HCT116 (cell line): ENCODE measurements around the gene GALNT17. TPM values are rescaled to one million over a fixed set of nuclear protein-coding genes. Genes with fewer than 3 reads are reported as not detected.

ENCODE experiments used
- ATAC-seq: fragments of 200-7000 bp; cut with Tn5 transposase; 2 replicates; pipeline ENCODE4 v1.9.1; 2020; ENCODE audit warnings: mild to moderate bottlenecking, moderate library complexity
- BruUV-seq: library from RNA; stranded (reverse); fragments of 400-500 nt; replicated peaks from 2 replicates; lab custom pipeline; 2021; lab: Mats Ljungman, UMichigan
- CTCF ChIA-PET: fragments of 300-600 bp; sonication (Branson Sonifier 250); formaldehyde crosslinking; loops from one replicate; lab custom pipeline; 2021; ENCODE audit warnings: antibody characterized with exemption; lab: Charles Lee
- POLR2A ChIA-PET: fragments of 300-600, 350-600 bp; sonication (Branson Sonifier 250); formaldehyde crosslinking; loops from one replicate; lab custom pipeline; 2021; ENCODE audit warnings: antibody characterized with exemption; lab: Charles Lee
- RAD21 ChIA-PET, 2 experiments: fragments of 300-600 bp; sonication (Branson Sonifier 250); formaldehyde crosslinking; loops; one replicate each; lab custom pipeline; 2023; ENCODE audit warnings: low total read pairs in 2 of 2; ENCODE audit not compliant: uncharacterized antibody in 2 of 2, unreplicated experiment in 2 of 2, low non-redundant PET in 1 of 2; lab: Charles Lee
- DNase-seq: peaks from one replicate; pipeline ENCODE4 v3.0.0-alpha.2; 2010; ENCODE audit warnings: low read depth, low spot score
- H2AFZ ChIP-seq: fragments of 200-600 bp; shearing (Covaris generic), sonication (generic); 2 replicates; pipeline ENCODE4 v1.6.1; 2017; ENCODE audit warnings: low read depth, mixed run types, mixed read lengths, antibody characterized with exemption, low read length; ENCODE audit not compliant: poor library complexity, severe bottlenecking
- H3K27ac ChIP-seq: 2 replicates; pipeline ENCODE4 v1.5.1; 2012; ENCODE audit warnings: low read depth, low read length
- H3K27me3 ChIP-seq: fragments of 200-600 bp; sonication (generic); 2 replicates; pipeline ENCODE4 v1.6.1; 2016; ENCODE audit warnings: mixed run types, low read length, mixed read lengths; ENCODE audit not compliant: insufficient read depth
- H3K36me3 ChIP-seq, 2 experiments: fragments of 200-500 bp in 1 of 2; fragments of 200-600 bp in 1 of 2; sonication (Bioruptor generic) in 1 of 2; sonication (generic) in 1 of 2; 2 replicates each; pipeline versions ENCODE4 v1.5.1 to v1.6.1; 2014 to 2016; ENCODE audit warnings: low read length in 2 of 2, inconsistent platforms in 1 of 2, mixed read lengths in 1 of 2, mixed run types in 1 of 2; ENCODE audit not compliant: insufficient read depth in 2 of 2, control insufficient read depth in 1 of 2
- H3K4me1 ChIP-seq, 2 experiments: fragments of 200-600 bp in 1 of 2; sonication (generic) in 1 of 2; 2 replicates each; pipeline versions ENCODE4 v1.5.1 to v1.6.1; 2012 to 2017; ENCODE audit warnings: low read length in 2 of 2, inconsistent platforms in 1 of 2, mild to moderate bottlenecking in 1 of 2, mixed read lengths in 1 of 2, mixed run types in 1 of 2, moderate library complexity in 1 of 2; ENCODE audit not compliant: insufficient read depth in 2 of 2, control insufficient read depth in 1 of 2
- H3K4me2 ChIP-seq: fragments of 200-600 bp; sonication (generic); 2 replicates; pipeline ENCODE4 v1.6.1; 2017; ENCODE audit warnings: mixed run types, low read length, mixed read lengths
- H3K4me3 ChIP-seq, 2 experiments: fragments of 200-600 bp in 1 of 2; sonication (generic) in 1 of 2; replicated peaks in 1 of 2; 2 replicates each; pipeline ENCODE4 v1.5.1; 2011 to 2016; ENCODE audit warnings: low read length in 2 of 2, control low read depth in 1 of 2, low read depth in 1 of 2, mild to moderate bottlenecking in 1 of 2, mixed read lengths in 1 of 2, mixed run types in 1 of 2
- H3K79me2 ChIP-seq: fragments of 200-600 bp; sonication (generic); 2 replicates; pipeline ENCODE4 v1.6.1; 2017; ENCODE audit warnings: mild to moderate bottlenecking, mixed run types, low read length, moderate library complexity, mixed read lengths; ENCODE audit not compliant: insufficient read depth
- H3K9ac ChIP-seq: fragments of 200-600 bp; sonication (generic); 2 replicates; pipeline ENCODE4 v1.6.1; 2016; ENCODE audit warnings: low read length, mixed read lengths
- H3K9me2 ChIP-seq: fragments of 200-600 bp; sonication (generic), shearing (Covaris generic); 2 replicates; pipeline ENCODE4 v1.6.1; 2017; ENCODE audit warnings: mixed run types, mild to moderate bottlenecking, moderate library complexity; ENCODE audit not compliant: insufficient read depth
- H3K9me3 ChIP-seq, 2 experiments: fragments of 200-500 bp in 1 of 2; fragments of 200-600 bp in 1 of 2; sonication (Bioruptor generic) in 1 of 2; sonication (generic) in 1 of 2; 2 replicates each; pipeline ENCODE4 v1.6.1; 2014 to 2017; ENCODE audit warnings: low read length in 2 of 2, mixed read lengths in 2 of 2, inconsistent platforms in 1 of 2, low read depth in 1 of 2, mild to moderate bottlenecking in 1 of 2, mixed run types in 1 of 2, moderate library complexity in 1 of 2; ENCODE audit not compliant: control insufficient read depth in 1 of 2, insufficient read depth in 1 of 2
- H4K20me1 ChIP-seq: fragments of 200-600 bp; sonication (generic), shearing (Covaris generic); 2 replicates; pipeline ENCODE4 v1.6.1; 2017; ENCODE audit warnings: mixed run types, mild to moderate bottlenecking, moderate library complexity; ENCODE audit not compliant: insufficient read depth
- EZH2 ChIP-seq: fragments of 200-600 bp; sonication (generic); IDR thresholded peaks from 2 replicates; pipeline ENCODE4 v1.6.1; 2017; ENCODE audit warnings: antibody characterized with exemption, mixed run types
- EZH2phosphoT487 ChIP-seq: fragments of 200-600 bp; IDR thresholded peaks from 2 replicates; pipeline ENCODE4 v1.6.1; 2018; ENCODE audit warnings: antibody characterized with exemption, borderline replicate concordance
- POLR2A ChIP-seq: IDR thresholded peaks from 2 replicates; pipeline ENCODE4 v1.7.0; 2011; ENCODE audit warnings: borderline replicate concordance; ENCODE audit not compliant: insufficient read depth, insufficient read length; ENCODE audit errors: extremely low read depth
- POLR2AphosphoS5 ChIP-seq: IDR thresholded peaks from 2 replicates; pipeline ENCODE4 v1.6.1; 2011; ENCODE audit warnings: mild to moderate bottlenecking, low read depth, low read length, moderate library complexity
- ZNF274 ChIP-seq: fragments of 200-500 bp; sonication (Bioruptor generic); IDR thresholded peaks from 2 replicates; pipeline ENCODE4 v1.6.1; 2014; ENCODE audit warnings: mild to moderate bottlenecking, low read depth, low read length, inconsistent platforms
- intact Hi-C: fragments of 100-400 bp; cut with micrococcal nuclease; formaldehyde crosslinking; loops from 2 replicates; pipeline ENCODE4 v1.10.0; 2022
- total RNA-seq: library from RNA; stranded (reverse); gene quantifications from one replicate; pipeline ENCODE4 v1.2.1, GENCODE V29; 2021; ENCODE audit not compliant: unreplicated experiment
- TF ChIP-seq, protein P1 (sequence below), 3 experiments: fragments of 200-600 bp in 1 of 3; sonication (generic) in 1 of 3; IDR thresholded peaks in 2 of 3; conservative IDR thresholded peaks in 1 of 3; 2 replicates each; pipeline ENCODE4 v1.5.1; 2012 to 2017; ENCODE audit warnings: low read depth in 2 of 3, low read length in 2 of 3, antibody characterized with exemption in 1 of 3, borderline replicate concordance in 1 of 3, control low read depth in 1 of 3, mild to moderate bottlenecking in 1 of 3, mixed read lengths in 1 of 3, mixed run types in 1 of 3, moderate library complexity in 1 of 3; ENCODE audit not compliant: insufficient read depth in 1 of 3

The GALNT17 gene
- total RNA-seq, 1 experiment from 2014 or later: not detected

DNA sequence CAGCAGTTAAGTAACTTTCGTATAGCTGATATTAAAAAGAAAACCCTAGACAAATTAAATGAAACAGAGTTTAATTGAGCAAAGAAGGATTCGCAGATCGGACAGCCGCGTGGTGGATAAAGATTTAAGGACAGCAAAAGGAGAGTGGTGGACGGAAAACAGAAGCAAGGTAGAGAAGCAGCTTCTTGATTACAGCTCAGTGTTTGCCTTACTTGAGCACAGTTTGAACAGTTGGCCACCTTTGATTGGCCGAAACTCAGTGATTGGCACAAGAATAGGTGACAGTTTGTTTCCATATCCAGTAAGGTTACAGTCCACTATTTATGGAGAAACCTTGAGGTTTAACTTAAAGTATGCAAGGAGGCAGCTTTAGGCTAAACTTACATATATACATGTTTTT, 231.7 kb downstream of the GALNT17 start (continued):
- TF ChIP-seq ZNF274 (no peak), POLR2AphosphoS5 (no peak), EZH2 (no peak)

DNA sequence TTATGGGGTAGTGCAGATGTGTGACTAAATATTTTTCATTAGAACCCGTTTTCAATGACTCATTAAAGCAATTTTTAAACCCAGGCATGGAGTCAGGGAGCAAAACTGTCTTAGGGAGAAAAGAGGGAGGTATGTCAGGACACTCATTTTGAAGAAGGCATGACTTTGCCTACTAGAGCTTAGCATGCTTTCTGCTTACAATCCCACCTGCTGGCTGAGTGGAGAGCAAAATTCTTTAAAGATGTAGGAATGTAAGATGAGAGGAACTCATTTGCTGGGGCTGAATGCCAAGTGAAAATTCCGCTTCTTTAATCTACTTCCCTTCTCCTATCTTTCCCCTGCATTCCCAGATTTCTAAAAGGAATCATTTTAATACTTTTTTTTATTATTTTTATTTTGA, 232.6 kb downstream of the GALNT17 start:
- no peaks in the 10 kb centered on the region for H3K27me3 ChIP-seq
- ChIA-PET RAD21 (no interaction called here), CTCF (no interaction called here)

More for the DNA sequence above, 232.6 kb downstream of the GALNT17 start:
- H3K4me3 ChIP-seq: no peak overlapping the region
- H3K9me3 ChIP-seq: peaks cover 4 to 22% of the 10 kb centered on the region in 2 experiments; a peak in 2 of 4 replicates
- no peaks in the 10 kb centered on the region for H3K4me1 ChIP-seq
- intact Hi-C loops: no loop called here
- POLR2A ChIA-PET: no interaction called here
- no peaks in the 10 kb centered on the region for H3K79me2 ChIP-seq
- no peak overlapping the region for H2AFZ ChIP-seq
- H3K27ac ChIP-seq: no peak overlapping the region
- no peak overlapping the region for H3K9ac ChIP-seq
- ATAC-seq: no peak
- no TSS peak for BruUV-seq
- no peaks in the 10 kb centered on the region for H3K9me2 ChIP-seq
- H3K4me2 ChIP-seq: no peak overlapping the region
- no peaks in the 10 kb centered on the region for H3K36me3 ChIP-seq
- DNase-seq: no peak
- TF ChIP-seq, protein P1, sequence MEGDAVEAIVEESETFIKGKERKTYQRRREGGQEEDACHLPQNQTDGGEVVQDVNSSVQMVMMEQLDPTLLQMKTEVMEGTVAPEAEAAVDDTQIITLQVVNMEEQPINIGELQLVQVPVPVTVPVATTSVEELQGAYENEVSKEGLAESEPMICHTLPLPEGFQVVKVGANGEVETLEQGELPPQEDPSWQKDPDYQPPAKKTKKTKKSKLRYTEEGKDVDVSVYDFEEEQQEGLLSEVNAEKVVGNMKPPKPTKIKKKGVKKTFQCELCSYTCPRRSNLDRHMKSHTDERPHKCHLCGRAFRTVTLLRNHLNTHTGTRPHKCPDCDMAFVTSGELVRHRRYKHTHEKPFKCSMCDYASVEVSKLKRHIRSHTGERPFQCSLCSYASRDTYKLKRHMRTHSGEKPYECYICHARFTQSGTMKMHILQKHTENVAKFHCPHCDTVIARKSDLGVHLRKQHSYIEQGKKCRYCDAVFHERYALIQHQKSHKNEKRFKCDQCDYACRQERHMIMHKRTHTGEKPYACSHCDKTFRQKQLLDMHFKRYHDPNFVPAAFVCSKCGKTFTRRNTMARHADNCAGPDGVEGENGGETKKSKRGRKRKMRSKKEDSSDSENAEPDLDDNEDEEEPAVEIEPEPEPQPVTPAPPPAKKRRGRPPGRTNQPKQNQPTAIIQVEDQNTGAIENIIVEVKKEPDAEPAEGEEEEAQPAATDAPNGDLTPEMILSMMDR (IDR thresholded peaks at IDR 0.05 in 2 of 3, conservative IDR thresholded peaks at IDR 0.05 in 1 of 3; ENCODE audit: borderline replicate concordance in 1 of 3, insufficient read depth in 1 of 3, low read depth in 2 of 3, low read length in 2 of 3): no peak
- TF ChIP-seq POLR2A (no peak), EZH2phosphoT487 (no peak)
- H4K20me1 ChIP-seq: no peaks in the 10 kb centered on the region
